HL-60 (cell line): Measurements from ENCODE around the gene SYT11.

Experiments used
- TF ChIP-seq, protein P1 (sequence below): IDR thresholded peaks from one replicate; pipeline ENCODE4 v1.5.1; 2011; ENCODE audit warnings: low read length, control low read depth, inconsistent platforms; ENCODE audit not compliant: insufficient read depth
- TF ChIP-seq, protein P2 (sequence below): IDR thresholded peaks from 2 replicates; pipeline ENCODE4 v1.6.1; 2012; ENCODE audit warnings: low read depth; ENCODE audit not compliant: insufficient replicate concordance

DNA sequence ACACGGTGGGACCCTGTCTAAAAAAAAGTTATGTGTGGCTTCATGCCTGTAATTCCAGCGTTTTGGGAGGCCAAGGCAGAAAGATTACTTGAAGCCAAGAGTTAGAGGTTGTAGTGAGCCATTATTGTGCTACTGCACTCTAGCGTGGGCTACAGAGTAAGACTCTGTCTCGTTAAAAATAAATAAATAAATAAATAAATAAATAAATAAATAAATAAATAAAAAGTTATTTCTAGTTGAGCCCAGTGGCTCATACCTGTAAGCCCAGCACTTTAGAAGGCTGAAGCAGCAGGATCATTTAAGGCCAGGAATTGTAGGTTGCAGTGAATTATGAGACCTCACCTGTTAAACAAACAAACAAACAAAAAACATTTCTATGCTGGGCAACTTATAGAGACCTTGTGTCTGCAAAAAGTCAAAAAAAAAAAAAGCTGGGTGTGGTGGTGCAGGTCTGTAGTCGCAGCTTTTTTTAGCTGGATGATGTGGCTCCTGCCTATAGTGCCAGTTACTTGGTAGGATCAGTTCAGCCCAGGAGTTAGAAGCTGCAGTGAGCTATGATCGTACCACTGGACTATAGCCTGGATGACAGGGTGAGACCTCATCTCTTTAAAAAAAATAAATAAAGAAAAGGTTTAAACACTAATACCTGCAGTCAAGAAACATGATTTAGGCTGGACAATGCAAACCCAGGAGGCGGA lies 27.9 kb upstream of the SYT11 start:
- TF ChIP-seq, protein P1, sequence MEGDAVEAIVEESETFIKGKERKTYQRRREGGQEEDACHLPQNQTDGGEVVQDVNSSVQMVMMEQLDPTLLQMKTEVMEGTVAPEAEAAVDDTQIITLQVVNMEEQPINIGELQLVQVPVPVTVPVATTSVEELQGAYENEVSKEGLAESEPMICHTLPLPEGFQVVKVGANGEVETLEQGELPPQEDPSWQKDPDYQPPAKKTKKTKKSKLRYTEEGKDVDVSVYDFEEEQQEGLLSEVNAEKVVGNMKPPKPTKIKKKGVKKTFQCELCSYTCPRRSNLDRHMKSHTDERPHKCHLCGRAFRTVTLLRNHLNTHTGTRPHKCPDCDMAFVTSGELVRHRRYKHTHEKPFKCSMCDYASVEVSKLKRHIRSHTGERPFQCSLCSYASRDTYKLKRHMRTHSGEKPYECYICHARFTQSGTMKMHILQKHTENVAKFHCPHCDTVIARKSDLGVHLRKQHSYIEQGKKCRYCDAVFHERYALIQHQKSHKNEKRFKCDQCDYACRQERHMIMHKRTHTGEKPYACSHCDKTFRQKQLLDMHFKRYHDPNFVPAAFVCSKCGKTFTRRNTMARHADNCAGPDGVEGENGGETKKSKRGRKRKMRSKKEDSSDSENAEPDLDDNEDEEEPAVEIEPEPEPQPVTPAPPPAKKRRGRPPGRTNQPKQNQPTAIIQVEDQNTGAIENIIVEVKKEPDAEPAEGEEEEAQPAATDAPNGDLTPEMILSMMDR = no peak
- TF ChIP-seq, protein P2, sequence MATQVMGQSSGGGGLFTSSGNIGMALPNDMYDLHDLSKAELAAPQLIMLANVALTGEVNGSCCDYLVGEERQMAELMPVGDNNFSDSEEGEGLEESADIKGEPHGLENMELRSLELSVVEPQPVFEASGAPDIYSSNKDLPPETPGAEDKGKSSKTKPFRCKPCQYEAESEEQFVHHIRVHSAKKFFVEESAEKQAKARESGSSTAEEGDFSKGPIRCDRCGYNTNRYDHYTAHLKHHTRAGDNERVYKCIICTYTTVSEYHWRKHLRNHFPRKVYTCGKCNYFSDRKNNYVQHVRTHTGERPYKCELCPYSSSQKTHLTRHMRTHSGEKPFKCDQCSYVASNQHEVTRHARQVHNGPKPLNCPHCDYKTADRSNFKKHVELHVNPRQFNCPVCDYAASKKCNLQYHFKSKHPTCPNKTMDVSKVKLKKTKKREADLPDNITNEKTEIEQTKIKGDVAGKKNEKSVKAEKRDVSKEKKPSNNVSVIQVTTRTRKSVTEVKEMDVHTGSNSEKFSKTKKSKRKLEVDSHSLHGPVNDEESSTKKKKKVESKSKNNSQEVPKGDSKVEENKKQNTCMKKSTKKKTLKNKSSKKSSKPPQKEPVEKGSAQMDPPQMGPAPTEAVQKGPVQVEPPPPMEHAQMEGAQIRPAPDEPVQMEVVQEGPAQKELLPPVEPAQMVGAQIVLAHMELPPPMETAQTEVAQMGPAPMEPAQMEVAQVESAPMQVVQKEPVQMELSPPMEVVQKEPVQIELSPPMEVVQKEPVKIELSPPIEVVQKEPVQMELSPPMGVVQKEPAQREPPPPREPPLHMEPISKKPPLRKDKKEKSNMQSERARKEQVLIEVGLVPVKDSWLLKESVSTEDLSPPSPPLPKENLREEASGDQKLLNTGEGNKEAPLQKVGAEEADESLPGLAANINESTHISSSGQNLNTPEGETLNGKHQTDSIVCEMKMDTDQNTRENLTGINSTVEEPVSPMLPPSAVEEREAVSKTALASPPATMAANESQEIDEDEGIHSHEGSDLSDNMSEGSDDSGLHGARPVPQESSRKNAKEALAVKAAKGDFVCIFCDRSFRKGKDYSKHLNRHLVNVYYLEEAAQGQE = no peak
